Fibroblast of mammary gland (primary cell): ENCODE measurements around the gene DUOXA1.

Source experiments
- DNase-seq: peaks from one replicate; pipeline ENCODE4 v3.0.0-alpha.2; 2010; ENCODE audit warnings: low read depth
- H3K4me3 ChIP-seq: 2 replicates; pipeline ENCODE4 v1.5.1; 2011; ENCODE audit warnings: low read depth, mild to moderate bottlenecking, low read length, moderate library complexity; ENCODE audit not compliant: control insufficient read depth
- TF ChIP-seq, protein P1 (sequence below): conservative IDR thresholded peaks from 2 replicates; pipeline ENCODE4 v1.5.1; 2011; ENCODE audit warnings: low read depth, low read length, inconsistent platforms; ENCODE audit not compliant: control insufficient read depth, insufficient read depth

Gene DUOXA1

DNA sequence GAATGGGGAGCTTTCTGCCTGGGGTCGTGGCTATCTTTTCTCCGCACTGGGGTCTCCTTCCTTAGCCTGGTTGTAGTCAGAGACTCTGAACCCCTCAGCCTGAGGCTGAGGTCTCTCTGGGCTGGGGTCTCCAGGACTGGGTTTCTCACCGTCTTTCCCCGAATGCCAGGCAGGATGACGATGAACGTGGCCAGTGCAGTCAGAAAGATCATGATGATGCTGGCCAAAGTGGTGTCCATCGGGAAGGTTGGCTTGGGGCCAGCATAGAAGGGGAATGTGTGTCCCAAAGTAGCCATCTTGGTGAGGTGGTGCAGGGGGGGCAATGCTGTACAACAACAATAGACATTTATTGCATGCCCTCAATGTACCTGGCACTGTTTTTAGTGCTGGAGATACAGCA lies 7.0 kb downstream of the DUOXA1 start:
- DNase-seq = no peak
- TF ChIP-seq, protein P1, sequence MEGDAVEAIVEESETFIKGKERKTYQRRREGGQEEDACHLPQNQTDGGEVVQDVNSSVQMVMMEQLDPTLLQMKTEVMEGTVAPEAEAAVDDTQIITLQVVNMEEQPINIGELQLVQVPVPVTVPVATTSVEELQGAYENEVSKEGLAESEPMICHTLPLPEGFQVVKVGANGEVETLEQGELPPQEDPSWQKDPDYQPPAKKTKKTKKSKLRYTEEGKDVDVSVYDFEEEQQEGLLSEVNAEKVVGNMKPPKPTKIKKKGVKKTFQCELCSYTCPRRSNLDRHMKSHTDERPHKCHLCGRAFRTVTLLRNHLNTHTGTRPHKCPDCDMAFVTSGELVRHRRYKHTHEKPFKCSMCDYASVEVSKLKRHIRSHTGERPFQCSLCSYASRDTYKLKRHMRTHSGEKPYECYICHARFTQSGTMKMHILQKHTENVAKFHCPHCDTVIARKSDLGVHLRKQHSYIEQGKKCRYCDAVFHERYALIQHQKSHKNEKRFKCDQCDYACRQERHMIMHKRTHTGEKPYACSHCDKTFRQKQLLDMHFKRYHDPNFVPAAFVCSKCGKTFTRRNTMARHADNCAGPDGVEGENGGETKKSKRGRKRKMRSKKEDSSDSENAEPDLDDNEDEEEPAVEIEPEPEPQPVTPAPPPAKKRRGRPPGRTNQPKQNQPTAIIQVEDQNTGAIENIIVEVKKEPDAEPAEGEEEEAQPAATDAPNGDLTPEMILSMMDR = no peak
- no peak overlapping the region for H3K4me3 ChIP-seq

DNA sequence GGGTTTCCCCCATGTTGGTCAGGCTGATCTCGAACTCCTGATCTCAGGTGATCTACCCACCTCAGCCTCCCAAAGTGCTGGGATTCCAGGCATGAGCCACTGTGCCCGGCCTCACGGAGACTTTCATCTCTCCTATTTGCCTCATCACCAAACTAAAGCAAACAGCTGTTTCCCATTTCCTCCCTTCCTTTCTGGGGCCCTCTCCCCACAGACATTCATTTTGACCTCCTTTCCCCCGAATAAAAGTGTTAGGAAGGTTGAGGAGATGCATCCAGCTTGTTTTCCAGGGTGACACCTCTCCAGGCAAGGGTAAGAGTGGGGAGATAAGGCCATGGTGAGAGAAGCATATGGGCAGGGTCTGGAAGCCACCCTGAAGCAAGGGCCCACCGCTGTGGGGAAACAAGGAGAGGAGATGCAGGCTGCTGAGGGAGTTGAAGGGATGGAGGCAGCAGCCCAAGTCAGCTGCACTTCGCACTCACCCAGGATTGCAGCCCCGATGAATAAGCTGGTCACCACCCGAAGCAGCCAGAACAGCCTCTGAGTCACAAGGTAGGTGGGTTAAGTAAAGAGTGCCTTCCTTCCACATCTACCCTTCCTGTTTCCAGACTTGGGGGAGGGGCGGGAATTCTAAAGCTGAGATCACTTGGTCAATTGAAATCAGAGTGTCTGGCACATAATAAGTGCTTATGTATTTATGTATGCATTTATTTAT lies 7.8 kb downstream of the DUOXA1 start:
- TF ChIP-seq, protein P1 = no peak
- no peak overlapping the region for H3K4me3 ChIP-seq
- peak; percentile 89 for DNase-seq

DNA sequence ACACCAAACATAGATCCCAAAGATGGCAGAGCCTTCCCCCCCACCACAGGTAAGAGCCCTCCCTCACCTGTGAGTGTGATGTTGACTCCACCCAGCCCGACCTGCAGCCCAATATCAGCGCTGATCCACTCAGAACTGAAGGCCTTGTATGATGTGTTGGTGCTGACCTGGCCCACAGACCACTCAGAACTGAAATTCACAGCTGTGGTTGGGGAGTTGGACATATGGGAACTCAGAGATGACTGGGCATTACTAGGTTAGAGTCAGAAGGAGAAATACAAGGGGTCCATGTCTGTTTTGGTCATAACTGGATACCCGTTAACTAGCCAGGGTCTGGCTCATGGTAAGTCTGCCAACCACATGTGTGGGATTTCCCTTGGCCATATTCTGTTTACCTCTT lies 8.7 kb downstream of the DUOXA1 start:
- H3K4me3 ChIP-seq = no peak overlapping the region
- TF ChIP-seq, protein P1 = no peak
- no peak for DNase-seq

GRCh38 chr15:45120081-45120972 lies 9.4 kb downstream of the DUOXA1 start:
- TF ChIP-seq, protein P1 = no peak
- no peak overlapping the region for H3K4me3 ChIP-seq
- DNase-seq = no peak

DNA sequence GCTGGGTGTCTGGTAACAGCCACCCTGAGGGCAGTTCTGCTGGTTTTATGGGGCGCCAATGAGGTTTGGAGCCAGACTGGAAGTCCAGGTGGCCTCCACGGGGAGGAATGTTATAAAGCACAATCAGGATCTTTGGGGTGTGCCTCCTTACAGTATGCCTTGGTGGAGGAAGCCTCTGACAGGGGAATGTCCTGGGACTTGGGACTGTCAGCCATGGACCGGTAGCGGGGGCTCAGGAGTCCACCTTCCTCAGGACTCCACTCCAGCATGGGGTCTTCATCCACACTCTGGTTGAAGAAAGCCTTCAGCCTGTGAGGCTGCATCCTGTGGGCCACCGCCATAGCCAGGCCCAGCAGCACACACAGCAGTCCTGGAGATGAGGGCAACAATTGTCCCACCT lies 10.7 kb downstream of the DUOXA1 start:
- TF ChIP-seq, protein P1 = no peak
- DNase-seq = no peak
- H3K4me3 ChIP-seq = no peak overlapping the region

DNA sequence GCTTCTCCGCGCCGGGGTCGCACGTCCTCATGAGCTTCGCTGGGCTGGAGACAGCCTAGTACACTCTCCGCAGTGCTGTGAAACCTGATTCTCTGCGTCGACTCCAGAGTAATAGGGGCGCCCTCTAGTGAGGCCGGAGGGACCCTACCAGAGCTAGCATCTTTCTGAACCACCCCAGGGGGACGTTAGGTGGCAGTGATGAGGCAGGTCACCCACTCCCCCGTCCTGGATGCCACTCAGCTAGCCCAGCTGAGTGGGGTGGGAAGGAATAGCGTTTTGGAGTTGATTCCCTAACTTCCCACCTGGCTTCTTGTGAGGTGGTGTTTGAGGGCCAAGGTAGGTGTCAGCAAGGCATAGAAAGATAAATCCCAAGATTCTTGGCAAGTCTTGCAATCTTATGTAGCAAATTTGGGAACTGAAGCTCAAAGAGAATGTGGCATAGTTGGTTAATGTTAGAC lies 11.5 kb downstream of the DUOXA1 start:
- no peak overlapping the region for H3K4me3 ChIP-seq
- DNase-seq = peak; percentile 86
- TF ChIP-seq, protein P1 = peak; percentile 100
